NOMO-1 treated with dmso at 0.1 percent for 144 hours (cell line): ENCODE data around the gene BANF1.
A peak's percentile ranks its signal among the peaks of the same experiment; 100 is the strongest.

Experiments used
- DNase-seq: peaks from one replicate; lab custom pipeline; 2025; ENCODE audit not compliant: unreplicated experiment; lab: John Stamatoyannopoulos, UW

Gene BANF1

GRCh38 chr11:66001942-66002647 lies at the start of gene BANF1, which contains the start of gene EIF1AD:
TSS of gene BANF1 (plus strand) at chr11:66002503. CDS start at chr11:66003251, 748 bp downstream.
TSS of gene EIF1AD (minus strand) at chr11:66002157. CDS start at chr11:66000389, 1,768 bp downstream.
- DNase-seq: peak; percentile 99

GRCh38 chr11:65953471-65953870 lies 48.8 kb upstream of the BANF1 start:
- no peak for DNase-seq

- no peak for DNase-seq
Observed at GRCh38 chr11:65954771-65955170, 47.5 kb upstream of the BANF1 start.

GRCh38 chr11:65958291-65958690 lies 44.0 kb upstream of the BANF1 start:
- DNase-seq: no peak

- DNase-seq: no peak
Observed at GRCh38 chr11:65958774-65959420, 43.4 kb upstream of the BANF1 start.

- no peak for DNase-seq
Observed at GRCh38 chr11:65960824-65961266, 41.5 kb upstream of the BANF1 start.

- DNase-seq: peak; percentile 98
Observed at GRCh38 chr11:65961267-65962140, 40.8 kb upstream of the BANF1 start, which contains the start of gene SART1. TSS of gene SART1 (plus strand) at chr11:65961734. CDS start at chr11:65961781, 47 bp downstream.

GRCh38 chr11:65962141-65962564 lies 40.1 kb upstream of the BANF1 start:
- DNase-seq: no peak

GRCh38 chr11:65964906-65965305 lies 37.4 kb upstream of the BANF1 start:
- DNase-seq: no peak

GRCh38 chr11:65965986-65966762 lies 36.1 kb upstream of the BANF1 start:
- no peak for DNase-seq

- no peak for DNase-seq
Observed at GRCh38 chr11:65967329-65967934, 34.9 kb upstream of the BANF1 start.

- no peak for DNase-seq
Observed at GRCh38 chr11:65968600-65969482, 33.5 kb upstream of the BANF1 start.

- DNase-seq: no peak
Observed at GRCh38 chr11:65972116-65972515, 30.2 kb upstream of the BANF1 start.

- DNase-seq: no peak
Observed at GRCh38 chr11:65973439-65974110, 28.7 kb upstream of the BANF1 start.

GRCh38 chr11:65975771-65976170 lies 26.5 kb upstream of the BANF1 start:
- DNase-seq: no peak

- DNase-seq: no peak
Observed at GRCh38 chr11:65976216-65977176, 25.8 kb upstream of the BANF1 start.

- DNase-seq: no peak
Observed at GRCh38 chr11:65977621-65978390, 24.5 kb upstream of the BANF1 start.
